Prostate gland (tissue), 2 donors: ENCODE results near the gene AFF3. TPM values are rescaled to one million over a fixed set of nuclear protein-coding genes. Genes with fewer than 3 reads are reported as not detected.

Experiments used
- DNase-seq: peaks from one replicate; pipeline ENCODE4 v3.0.0-alpha.2; 2019; ENCODE audit warnings: low spot score
- H3K27ac ChIP-seq, 2 donors: fragments of 200-600 bp; sonication (generic); 2 replicates each; pipeline ENCODE4 v1.5.1; 2017 to 2019
- H3K27me3 ChIP-seq: fragments of 200-600 bp; sonication (generic); replicated peaks from 2 replicates; pipeline ENCODE4 v1.5.1; 2019; ENCODE audit not compliant: insufficient read depth
- H3K36me3 ChIP-seq, 2 donors: fragments of 200-600 bp; sonication (generic); 1 replicate in 1 of 2; 2 replicates in 1 of 2; pipeline versions ENCODE4 v1.5.1 to v1.8.1; 2017 to 2019
- H3K4me1 ChIP-seq: fragments of 200-600 bp; sonication (generic); replicated peaks from 2 replicates; pipeline ENCODE4 v1.5.1; 2019
- H3K4me3 ChIP-seq, 2 donors: fragments of 200-600 bp; sonication (generic); 2 replicates each; pipeline ENCODE4 v1.5.1; 2017 to 2019
- H3K9me3 ChIP-seq: fragments of 200-600 bp; sonication (generic); 2 replicates; pipeline ENCODE4 v1.5.1; 2017
- POLR2A ChIP-seq: fragments of 450-650 bp; IDR thresholded peaks from one replicate; pipeline ENCODE4 v1.6.1; 2016; ENCODE audit warnings: antibody characterized with exemption, mild to moderate bottlenecking
- POLR2AphosphoS5 ChIP-seq: sonication (generic); formaldehyde crosslinking; IDR thresholded peaks from one replicate; pipeline ENCODE4 v1.6.1; 2017; ENCODE audit warnings: antibody characterized with exemption
- WGBS: methylation state at CpG from one replicate; pipeline ENCODE4 v1.1.5; 2018; 5-methylcytosine and 5-hydroxymethylcytosine counted together
- intact Hi-C: fragments of 100-400 bp; cut with DNase I; formaldehyde crosslinking; loops from one replicate; pipeline ENCODE4 v1.14.2; 2022
- total RNA-seq, 2 donors: library from RNA; depleted of rRNA; stranded (reverse); fragments of >200 nt; gene quantifications; one replicate each; pipeline ENCODE4 v1.1.0, GENCODE V29; 2016
- TF ChIP-seq, protein P1 (sequence below), 4 experiments: fragments of 200-600 bp in 2 of 4; fragments of 450-650 bp in 2 of 4; sonication (generic) in 2 of 4; IDR thresholded peaks; 1 replicate in 3 of 4; 2 replicates in 1 of 4; pipeline ENCODE4 v1.5.1; 2016 to 2019; ENCODE audit warnings: antibody characterized with exemption in 4 of 4, mild to moderate bottlenecking in 2 of 4, moderate library complexity in 2 of 4

Gene AFF3, protein sequence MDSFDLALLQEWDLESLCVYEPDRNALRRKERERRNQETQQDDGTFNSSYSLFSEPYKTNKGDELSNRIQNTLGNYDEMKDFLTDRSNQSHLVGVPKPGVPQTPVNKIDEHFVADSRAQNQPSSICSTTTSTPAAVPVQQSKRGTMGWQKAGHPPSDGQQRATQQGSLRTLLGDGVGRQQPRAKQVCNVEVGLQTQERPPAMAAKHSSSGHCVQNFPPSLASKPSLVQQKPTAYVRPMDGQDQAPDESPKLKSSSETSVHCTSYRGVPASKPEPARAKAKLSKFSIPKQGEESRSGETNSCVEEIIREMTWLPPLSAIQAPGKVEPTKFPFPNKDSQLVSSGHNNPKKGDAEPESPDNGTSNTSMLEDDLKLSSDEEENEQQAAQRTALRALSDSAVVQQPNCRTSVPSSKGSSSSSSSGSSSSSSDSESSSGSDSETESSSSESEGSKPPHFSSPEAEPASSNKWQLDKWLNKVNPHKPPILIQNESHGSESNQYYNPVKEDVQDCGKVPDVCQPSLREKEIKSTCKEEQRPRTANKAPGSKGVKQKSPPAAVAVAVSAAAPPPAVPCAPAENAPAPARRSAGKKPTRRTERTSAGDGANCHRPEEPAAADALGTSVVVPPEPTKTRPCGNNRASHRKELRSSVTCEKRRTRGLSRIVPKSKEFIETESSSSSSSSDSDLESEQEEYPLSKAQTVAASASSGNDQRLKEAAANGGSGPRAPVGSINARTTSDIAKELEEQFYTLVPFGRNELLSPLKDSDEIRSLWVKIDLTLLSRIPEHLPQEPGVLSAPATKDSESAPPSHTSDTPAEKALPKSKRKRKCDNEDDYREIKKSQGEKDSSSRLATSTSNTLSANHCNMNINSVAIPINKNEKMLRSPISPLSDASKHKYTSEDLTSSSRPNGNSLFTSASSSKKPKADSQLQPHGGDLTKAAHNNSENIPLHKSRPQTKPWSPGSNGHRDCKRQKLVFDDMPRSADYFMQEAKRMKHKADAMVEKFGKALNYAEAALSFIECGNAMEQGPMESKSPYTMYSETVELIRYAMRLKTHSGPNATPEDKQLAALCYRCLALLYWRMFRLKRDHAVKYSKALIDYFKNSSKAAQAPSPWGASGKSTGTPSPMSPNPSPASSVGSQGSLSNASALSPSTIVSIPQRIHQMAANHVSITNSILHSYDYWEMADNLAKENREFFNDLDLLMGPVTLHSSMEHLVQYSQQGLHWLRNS (N-terminal part only)
- total RNA-seq: 100 to 1,000 TPM in 1 of 2 donors, 10 to 100 TPM in 1; 74.4 to 113 TPM

DNA sequence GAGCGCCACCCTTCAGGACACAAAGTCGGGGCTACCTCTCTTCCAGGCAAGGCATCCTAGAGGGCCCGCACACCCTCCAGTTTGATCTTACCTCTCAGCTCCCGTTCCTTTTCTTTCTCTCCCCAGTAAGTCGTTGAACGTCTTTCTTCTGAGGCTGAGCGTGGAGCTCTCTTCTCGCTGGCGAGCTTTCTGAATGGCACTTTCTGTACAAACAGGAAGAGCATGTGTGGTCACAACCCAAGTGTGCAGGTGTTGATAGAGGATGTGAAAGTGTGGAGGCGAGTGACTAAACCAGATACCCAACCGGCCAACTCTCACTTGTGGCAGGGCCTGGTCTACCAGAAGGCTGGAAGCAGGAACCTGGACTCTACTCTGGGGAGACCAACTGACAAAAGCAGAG, at the start of gene AFF3:
TSS of gene AFF3 (minus strand) at position 198 of the 400 bp plus-strand sequence. CDS start 38,136 bp downstream, outside the sequence.
- TF ChIP-seq POLR2AphosphoS5 (no peak), POLR2A (no peak)
- no peak within 1 kb of the TSS for H3K4me3 ChIP-seq
- H3K4me1 ChIP-seq: no peaks in the 10 kb centered on the region
- no peaks in the 10 kb centered on the region for H3K27me3 ChIP-seq
- WGBS: 90% methylated on average over 11 of the region's 11 CpGs
- H3K9me3 ChIP-seq: no peaks in the 10 kb centered on the region
- H3K36me3 ChIP-seq: no peaks in the 10 kb centered on the region
- DNase-seq: no peak
- intact Hi-C loops: no loop called here
- no peak within 1 kb of the TSS for H3K27ac ChIP-seq

DNA sequence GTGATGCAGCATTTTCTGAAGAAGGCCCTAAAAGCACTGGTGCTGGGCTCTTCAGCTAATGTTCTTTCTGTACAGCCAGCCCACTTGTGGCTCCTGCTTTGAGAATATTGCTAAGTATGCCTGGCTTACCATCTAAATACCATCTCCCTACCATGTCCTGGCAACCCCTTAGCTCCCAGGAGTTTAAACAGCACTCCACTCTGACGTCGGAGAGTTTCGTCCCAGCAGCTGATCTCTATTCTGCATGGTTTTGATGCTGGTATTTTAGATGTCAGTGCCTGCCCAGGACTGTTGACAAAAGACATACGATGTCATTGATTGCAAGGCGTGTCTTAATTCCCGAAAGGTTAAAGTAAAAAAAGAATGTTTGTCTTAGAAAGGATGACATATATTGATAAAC, 47.0 kb upstream of the AFF3 start:
- DNase-seq: no peak
- Histone ChIP-seq H3K9me3 (no peaks in the 10 kb centered on the region), H3K27ac (no peak overlapping the region), H3K4me3 (no peak overlapping the region), H3K4me1 (no peaks in the 10 kb centered on the region), H3K27me3 (no peaks in the 10 kb centered on the region), H3K36me3 (no peaks in the 10 kb centered on the region)
- intact Hi-C loops: no loop called here
- 72% methylated on average over 6 of the region's 6 CpGs for WGBS
- TF ChIP-seq POLR2AphosphoS5: no peak
- TF ChIP-seq, protein P1, sequence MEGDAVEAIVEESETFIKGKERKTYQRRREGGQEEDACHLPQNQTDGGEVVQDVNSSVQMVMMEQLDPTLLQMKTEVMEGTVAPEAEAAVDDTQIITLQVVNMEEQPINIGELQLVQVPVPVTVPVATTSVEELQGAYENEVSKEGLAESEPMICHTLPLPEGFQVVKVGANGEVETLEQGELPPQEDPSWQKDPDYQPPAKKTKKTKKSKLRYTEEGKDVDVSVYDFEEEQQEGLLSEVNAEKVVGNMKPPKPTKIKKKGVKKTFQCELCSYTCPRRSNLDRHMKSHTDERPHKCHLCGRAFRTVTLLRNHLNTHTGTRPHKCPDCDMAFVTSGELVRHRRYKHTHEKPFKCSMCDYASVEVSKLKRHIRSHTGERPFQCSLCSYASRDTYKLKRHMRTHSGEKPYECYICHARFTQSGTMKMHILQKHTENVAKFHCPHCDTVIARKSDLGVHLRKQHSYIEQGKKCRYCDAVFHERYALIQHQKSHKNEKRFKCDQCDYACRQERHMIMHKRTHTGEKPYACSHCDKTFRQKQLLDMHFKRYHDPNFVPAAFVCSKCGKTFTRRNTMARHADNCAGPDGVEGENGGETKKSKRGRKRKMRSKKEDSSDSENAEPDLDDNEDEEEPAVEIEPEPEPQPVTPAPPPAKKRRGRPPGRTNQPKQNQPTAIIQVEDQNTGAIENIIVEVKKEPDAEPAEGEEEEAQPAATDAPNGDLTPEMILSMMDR (IDR thresholded peaks at IDR 0.05): no peak

- whole genome bisulfite sequencing: 89% methylated on average over 2 of the region's 2 CpGs
- DNase-seq: no peak
- TF ChIP-seq POLR2AphosphoS5 (no peak), POLR2A (no peak)
- TF ChIP-seq, protein P1 (IDR thresholded peaks at IDR 0.05): no peak
- intact Hi-C loops: no loop called here
- no peak overlapping the region for H3K27ac ChIP-seq
- no peaks in the 10 kb centered on the region for H3K36me3 ChIP-seq
- no peaks in the 10 kb centered on the region for H3K27me3 ChIP-seq
- no peak overlapping the region for H3K4me3 ChIP-seq
- no peaks in the 10 kb centered on the region for H3K9me3 ChIP-seq
- no peaks in the 10 kb centered on the region for H3K4me1 ChIP-seq
These were observed 45.9 kb upstream of the AFF3 start for GRCh38 chr2:100188326-100188725.

DNA sequence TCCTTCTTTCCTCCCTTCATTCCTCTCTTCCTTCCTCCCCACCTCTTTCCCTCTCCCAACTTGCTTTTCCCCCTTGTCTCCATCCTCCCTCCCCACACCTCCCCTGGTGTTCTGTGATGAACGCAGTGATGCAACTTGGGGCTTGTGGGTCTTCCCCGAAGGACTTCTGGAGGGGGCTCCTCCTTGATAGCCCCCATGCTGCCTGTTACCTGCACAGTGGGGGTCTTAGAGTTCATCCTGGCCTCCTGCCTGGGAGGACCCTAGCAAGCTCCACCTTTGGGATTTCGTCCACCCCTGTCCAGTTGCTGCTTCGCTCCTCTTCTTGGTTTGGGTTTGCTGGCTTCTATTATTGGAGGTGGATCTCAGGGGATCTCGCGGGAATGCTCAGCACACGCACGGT, 43.7 kb upstream of the AFF3 start:
- DNase-seq: no peak
- Histone ChIP-seq H3K9me3 (no peaks in the 10 kb centered on the region), H3K4me1 (no peaks in the 10 kb centered on the region), H3K4me3 (no peak overlapping the region), H3K27me3 (no peaks in the 10 kb centered on the region), H3K36me3 (no peaks in the 10 kb centered on the region), H3K27ac (no peak overlapping the region)
- intact Hi-C loops: no loop called here
- 88% methylated on average over 8 of the region's 8 CpGs for WGBS
- TF ChIP-seq POLR2AphosphoS5 (no peak), POLR2A (no peak)
- TF ChIP-seq, protein P1 (IDR thresholded peaks at IDR 0.05): no peak

- H3K9me3 ChIP-seq: no peaks in the 10 kb centered on the region
- WGBS: 89% methylated on average over 5 of the region's 5 CpGs
- H3K27ac ChIP-seq: no peak overlapping the region
- no peaks in the 10 kb centered on the region for H3K4me1 ChIP-seq
- H3K27me3 ChIP-seq: no peaks in the 10 kb centered on the region
- H3K36me3 ChIP-seq: no peaks in the 10 kb centered on the region
- intact Hi-C loops: no loop called here
- DNase-seq: no peak
- H3K4me3 ChIP-seq: no peak overlapping the region
- TF ChIP-seq POLR2A (no peak), POLR2AphosphoS5 (no peak)
- TF ChIP-seq, protein P1 (IDR thresholded peaks at IDR 0.05): no peak
These were observed 43.1 kb upstream of the AFF3 start for GRCh38 chr2:100185516-100185915.
